ENCODE results near the gene SETD2.

DNA sequence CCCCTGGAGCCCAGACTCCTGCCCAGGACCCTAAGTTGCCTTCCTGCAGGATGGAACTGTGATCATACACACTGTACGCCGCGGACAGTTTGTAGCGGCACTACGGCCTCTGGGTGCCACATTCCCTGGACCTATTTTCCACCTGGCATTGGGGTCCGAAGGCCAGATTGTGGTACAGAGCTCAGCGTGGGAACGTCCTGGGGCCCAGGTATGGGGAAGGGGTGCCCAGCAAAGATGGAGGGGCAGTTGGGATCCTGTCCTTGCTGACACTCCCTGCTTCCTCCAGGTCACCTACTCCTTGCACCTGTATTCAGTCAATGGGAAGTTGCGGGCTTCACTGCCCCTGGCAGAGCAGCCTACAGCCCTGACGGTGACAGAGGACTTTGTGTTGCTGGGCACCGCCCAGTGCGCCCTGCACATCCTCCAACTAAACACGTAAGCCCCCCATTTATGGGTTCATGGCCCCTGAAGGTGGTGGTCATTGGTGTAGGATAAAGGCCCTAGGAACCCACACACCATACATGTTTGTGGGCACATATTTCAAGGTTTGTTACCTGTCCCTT, 155.6 kb downstream of the SETD2 start:
- TF ChIP-seq RAD21 (IDR thresholded peaks at IDR 0.05; ENCODE audit: low read length) (no peak), FOXM1 (IDR thresholded peaks at IDR 0.05; ENCODE audit: low read depth) (no peak), GABPA (IDR thresholded peaks at IDR 0.05; ENCODE audit: low read depth) (no peak), EP300 (IDR thresholded peaks at IDR 0.05; ENCODE audit: borderline replicate concordance in 1 of 2, low read depth in 1 of 2, low read length in 1 of 2) (no peak), NRF1 (IDR thresholded peaks at IDR 0.05; ENCODE audit: low read depth, low read length) (no peak), RFX5 (IDR thresholded peaks at IDR 0.05; ENCODE audit: low read length) (no peak), POLR2AphosphoS5 (IDR thresholded peaks at IDR 0.05; ENCODE audit: low read depth, low read length) (no peak), MXI1 (IDR thresholded peaks at IDR 0.05; ENCODE audit: low read depth, low read length) (no peak)
- TF ChIP-seq, protein P1, sequence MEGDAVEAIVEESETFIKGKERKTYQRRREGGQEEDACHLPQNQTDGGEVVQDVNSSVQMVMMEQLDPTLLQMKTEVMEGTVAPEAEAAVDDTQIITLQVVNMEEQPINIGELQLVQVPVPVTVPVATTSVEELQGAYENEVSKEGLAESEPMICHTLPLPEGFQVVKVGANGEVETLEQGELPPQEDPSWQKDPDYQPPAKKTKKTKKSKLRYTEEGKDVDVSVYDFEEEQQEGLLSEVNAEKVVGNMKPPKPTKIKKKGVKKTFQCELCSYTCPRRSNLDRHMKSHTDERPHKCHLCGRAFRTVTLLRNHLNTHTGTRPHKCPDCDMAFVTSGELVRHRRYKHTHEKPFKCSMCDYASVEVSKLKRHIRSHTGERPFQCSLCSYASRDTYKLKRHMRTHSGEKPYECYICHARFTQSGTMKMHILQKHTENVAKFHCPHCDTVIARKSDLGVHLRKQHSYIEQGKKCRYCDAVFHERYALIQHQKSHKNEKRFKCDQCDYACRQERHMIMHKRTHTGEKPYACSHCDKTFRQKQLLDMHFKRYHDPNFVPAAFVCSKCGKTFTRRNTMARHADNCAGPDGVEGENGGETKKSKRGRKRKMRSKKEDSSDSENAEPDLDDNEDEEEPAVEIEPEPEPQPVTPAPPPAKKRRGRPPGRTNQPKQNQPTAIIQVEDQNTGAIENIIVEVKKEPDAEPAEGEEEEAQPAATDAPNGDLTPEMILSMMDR (IDR thresholded peaks at IDR 0.05) = no peak
- TF ChIP-seq, protein P2, sequence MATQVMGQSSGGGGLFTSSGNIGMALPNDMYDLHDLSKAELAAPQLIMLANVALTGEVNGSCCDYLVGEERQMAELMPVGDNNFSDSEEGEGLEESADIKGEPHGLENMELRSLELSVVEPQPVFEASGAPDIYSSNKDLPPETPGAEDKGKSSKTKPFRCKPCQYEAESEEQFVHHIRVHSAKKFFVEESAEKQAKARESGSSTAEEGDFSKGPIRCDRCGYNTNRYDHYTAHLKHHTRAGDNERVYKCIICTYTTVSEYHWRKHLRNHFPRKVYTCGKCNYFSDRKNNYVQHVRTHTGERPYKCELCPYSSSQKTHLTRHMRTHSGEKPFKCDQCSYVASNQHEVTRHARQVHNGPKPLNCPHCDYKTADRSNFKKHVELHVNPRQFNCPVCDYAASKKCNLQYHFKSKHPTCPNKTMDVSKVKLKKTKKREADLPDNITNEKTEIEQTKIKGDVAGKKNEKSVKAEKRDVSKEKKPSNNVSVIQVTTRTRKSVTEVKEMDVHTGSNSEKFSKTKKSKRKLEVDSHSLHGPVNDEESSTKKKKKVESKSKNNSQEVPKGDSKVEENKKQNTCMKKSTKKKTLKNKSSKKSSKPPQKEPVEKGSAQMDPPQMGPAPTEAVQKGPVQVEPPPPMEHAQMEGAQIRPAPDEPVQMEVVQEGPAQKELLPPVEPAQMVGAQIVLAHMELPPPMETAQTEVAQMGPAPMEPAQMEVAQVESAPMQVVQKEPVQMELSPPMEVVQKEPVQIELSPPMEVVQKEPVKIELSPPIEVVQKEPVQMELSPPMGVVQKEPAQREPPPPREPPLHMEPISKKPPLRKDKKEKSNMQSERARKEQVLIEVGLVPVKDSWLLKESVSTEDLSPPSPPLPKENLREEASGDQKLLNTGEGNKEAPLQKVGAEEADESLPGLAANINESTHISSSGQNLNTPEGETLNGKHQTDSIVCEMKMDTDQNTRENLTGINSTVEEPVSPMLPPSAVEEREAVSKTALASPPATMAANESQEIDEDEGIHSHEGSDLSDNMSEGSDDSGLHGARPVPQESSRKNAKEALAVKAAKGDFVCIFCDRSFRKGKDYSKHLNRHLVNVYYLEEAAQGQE (IDR thresholded peaks at IDR 0.05; ENCODE audit: low read depth, low read length) = no peak
- TF ChIP-seq, protein P3, sequence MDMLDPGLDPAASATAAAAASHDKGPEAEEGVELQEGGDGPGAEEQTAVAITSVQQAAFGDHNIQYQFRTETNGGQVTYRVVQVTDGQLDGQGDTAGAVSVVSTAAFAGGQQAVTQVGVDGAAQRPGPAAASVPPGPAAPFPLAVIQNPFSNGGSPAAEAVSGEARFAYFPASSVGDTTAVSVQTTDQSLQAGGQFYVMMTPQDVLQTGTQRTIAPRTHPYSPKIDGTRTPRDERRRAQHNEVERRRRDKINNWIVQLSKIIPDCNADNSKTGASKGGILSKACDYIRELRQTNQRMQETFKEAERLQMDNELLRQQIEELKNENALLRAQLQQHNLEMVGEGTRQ (IDR thresholded peaks at IDR 0.05; ENCODE audit: borderline replicate concordance, low read depth, low read length) = no peak
- TF ChIP-seq, protein P4, sequence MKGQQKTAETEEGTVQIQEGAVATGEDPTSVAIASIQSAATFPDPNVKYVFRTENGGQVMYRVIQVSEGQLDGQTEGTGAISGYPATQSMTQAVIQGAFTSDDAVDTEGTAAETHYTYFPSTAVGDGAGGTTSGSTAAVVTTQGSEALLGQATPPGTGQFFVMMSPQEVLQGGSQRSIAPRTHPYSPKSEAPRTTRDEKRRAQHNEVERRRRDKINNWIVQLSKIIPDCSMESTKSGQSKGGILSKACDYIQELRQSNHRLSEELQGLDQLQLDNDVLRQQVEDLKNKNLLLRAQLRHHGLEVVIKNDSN (IDR thresholded peaks at IDR 0.05; ENCODE audit: borderline replicate concordance, low read depth) = no peak
